BLaER1 (cell line): Measurements from ENCODE around the gene SRRM2.
A peak's percentile ranks its signal among the peaks of the same experiment; 100 is the strongest.

Experiments used
- H3K27ac ChIP-seq: shearing (Covaris generic); formaldehyde crosslinking; 2 replicates; pipeline ENCODE4 v1.8.1; 2022
- H3K27me3 ChIP-seq: shearing (Covaris generic); formaldehyde crosslinking; 2 replicates; pipeline ENCODE4 v1.8.1; 2022
- H3K36me3 ChIP-seq: shearing (Covaris generic); formaldehyde crosslinking; 2 replicates; pipeline ENCODE4 v1.8.1; 2022
- H3K4me1 ChIP-seq: shearing (Covaris generic); formaldehyde crosslinking; 2 replicates; pipeline ENCODE4 v1.8.1; 2022
- H3K4me2 ChIP-seq: shearing (Covaris generic); formaldehyde crosslinking; 2 replicates; pipeline ENCODE4 v1.8.1; 2022
- H3K4me3 ChIP-seq: shearing (Covaris generic); formaldehyde crosslinking; 2 replicates; pipeline ENCODE4 v1.8.1; 2022
- H3K9ac ChIP-seq: shearing (Covaris generic); formaldehyde crosslinking; 2 replicates; pipeline ENCODE4 v1.8.1; 2022
- H3K9me3 ChIP-seq: shearing (Covaris generic); formaldehyde crosslinking; 2 replicates; pipeline ENCODE4 v1.8.1; 2022
- H4K20me1 ChIP-seq: shearing (Covaris generic); formaldehyde crosslinking; 2 replicates; pipeline ENCODE4 v1.8.1; 2022
- Cebpa-rat ChIP-seq: shearing (Covaris generic); IDR thresholded peaks from 2 replicates; pipeline ENCODE4 v1.8.1; 2022

The SRRM2 gene

DNA sequence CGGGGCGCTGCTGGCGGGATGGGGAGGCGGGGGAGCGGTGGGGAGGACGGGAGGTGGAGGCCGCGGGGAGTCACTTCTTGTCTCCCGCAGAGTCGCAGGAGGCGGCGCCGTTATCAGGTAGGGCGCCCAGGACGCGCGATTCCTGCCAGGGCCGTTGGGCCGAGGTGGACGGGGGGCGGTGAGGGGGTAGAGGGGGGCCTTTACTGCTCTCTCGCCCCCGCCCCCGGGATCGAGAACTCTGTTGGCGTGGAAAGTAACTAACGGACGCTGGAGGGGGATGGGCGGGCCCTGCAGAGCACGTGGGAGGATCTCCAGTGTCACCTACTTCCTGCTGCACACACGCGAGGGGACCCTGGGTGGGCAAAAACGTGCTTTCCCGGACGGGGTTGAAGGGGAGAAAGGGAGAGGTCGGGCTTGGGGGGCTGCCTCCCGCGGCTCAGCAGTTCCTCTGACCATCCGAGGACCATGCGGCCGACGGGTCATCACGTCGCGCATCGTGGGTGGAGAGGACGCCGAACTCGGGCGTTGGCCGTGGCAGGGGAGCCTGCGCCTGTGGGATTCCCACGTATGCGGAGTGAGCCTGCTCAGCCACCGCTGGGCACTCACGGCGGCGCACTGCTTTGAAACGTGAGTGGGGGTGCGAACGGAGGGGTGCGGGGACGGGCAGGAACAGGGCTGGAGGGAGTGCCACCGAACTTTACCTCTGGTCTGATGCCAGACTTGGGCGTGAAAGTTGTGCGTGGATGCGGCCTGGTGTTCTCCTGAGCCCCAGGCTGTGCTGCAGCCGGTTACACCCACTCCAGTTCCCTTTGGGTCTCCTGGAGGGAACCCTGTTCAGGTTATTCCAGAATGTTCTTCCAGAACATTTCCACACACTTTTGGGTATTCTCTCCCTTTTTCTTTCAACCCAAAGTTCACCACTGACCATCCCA lies 65.2 kb downstream of the SRRM2 start:
- no peaks in the 10 kb centered on the region for H3K27me3 ChIP-seq
- no peaks in the 10 kb centered on the region for H3K36me3 ChIP-seq
- peak overlapping the region; percentile 61 for H3K4me3 ChIP-seq
- 0 out of 2 replicates have a peak, but pooled peaks cover 7% of the 10 kb centered on the region for H4K20me1 ChIP-seq
- H3K9ac ChIP-seq = peak overlapping the region; percentile 67; the same call in 1 of the 2 replicates
- TF ChIP-seq Cebpa-rat = no peak
- H3K27ac ChIP-seq = peak overlapping the region; percentile 74
- H3K9me3 ChIP-seq = no peaks in the 10 kb centered on the region
- H3K4me2 ChIP-seq = peak overlapping the region; percentile 71
- peaks cover 33% of the 10 kb centered on the region for H3K4me1 ChIP-seq

DNA sequence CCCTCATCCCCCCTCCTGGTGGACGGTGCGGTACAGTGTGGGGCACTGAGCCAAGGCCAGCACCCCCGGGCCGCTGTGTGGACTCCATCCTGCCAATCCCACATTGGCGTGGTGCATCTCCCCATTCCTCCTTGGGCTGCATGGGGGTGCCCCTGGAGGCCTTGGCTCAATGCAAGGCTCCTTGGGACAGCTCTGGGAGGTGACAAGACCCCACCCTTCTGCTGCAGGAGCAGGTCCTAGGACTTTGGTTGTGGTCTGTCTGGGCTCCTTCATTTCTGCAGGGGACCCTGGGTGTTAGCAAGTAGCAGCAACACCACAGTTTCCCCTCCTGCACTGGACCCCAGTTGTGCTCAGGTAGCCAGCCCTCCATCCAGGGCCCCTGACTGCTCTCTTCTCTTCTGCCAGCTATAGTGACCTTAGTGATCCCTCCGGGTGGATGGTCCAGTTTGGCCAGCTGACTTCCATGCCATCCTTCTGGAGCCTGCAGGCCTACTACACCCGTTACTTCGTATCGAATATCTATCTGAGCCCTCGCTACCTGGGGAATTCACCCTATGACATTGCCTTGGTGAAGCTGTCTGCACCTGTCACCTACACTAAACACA lies 65.9 kb downstream of the SRRM2 start:
- H3K4me1 ChIP-seq = peaks cover 33% of the 10 kb centered on the region
- no peaks in the 10 kb centered on the region for H3K27me3 ChIP-seq
- H4K20me1 ChIP-seq = 0 out of 2 replicates have a peak, but pooled peaks cover 7% of the 10 kb centered on the region
- H3K36me3 ChIP-seq = no peaks in the 10 kb centered on the region
- peak overlapping the region; percentile 71 for H3K4me2 ChIP-seq
- peak overlapping the region; percentile 61; the same call in 1 of the 2 replicates for H3K4me3 ChIP-seq
- H3K9me3 ChIP-seq = no peaks in the 10 kb centered on the region
- peak overlapping the region; percentile 62; the same call in 1 of the 2 replicates for H3K27ac ChIP-seq
- TF ChIP-seq Cebpa-rat = no peak
- no peak overlapping the region for H3K9ac ChIP-seq

DNA sequence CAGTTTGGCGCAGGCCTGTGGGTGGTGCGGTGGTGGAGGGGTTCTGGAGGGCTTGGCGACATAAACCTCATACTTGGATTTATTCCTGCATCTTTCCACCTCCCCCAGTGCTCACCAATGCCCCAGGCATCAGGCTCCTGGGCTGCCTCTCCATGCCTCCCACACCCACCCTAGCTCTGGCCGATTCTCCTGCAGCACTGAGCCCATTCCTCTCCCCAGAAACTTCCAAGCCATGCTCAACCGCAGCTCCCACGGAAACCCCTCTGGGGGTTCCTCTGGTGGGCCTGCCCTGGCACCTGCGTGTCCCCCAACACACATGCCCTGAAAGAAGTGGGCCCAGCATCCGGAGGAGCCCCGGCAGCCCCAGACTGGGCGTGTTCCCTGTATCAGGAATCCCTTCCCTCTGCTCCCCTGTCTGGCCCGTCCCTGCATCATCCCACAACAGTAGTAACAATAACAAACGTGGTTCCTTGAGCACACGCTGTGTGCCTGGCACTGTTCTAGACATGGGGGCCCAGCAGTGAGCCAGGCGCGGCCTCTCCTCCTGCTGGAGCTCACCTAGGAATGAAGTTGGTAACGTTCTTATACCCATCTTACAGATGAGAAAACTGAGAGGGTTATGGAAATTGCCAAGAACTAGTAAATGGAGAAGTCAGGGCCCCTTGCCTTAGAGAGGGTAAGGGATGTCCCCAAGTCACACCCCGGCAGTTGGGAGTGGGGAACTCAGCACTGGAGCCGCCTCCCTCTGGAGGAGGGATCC lies 66.9 kb downstream of the SRRM2 start:
- Histone ChIP-seq H3K36me3 (no peaks in the 10 kb centered on the region), H3K4me3 (no peak overlapping the region), H3K4me1 (peaks cover 33% of the 10 kb centered on the region), H3K4me2 (no peak overlapping the region), H3K9ac (no peak overlapping the region), H4K20me1 (0 out of 2 replicates have a peak, but pooled peaks cover 7% of the 10 kb centered on the region), H3K9me3 (no peaks in the 10 kb centered on the region), H3K27me3 (no peaks in the 10 kb centered on the region), H3K27ac (no peak overlapping the region)
- no peak for TF ChIP-seq Cebpa-rat

DNA sequence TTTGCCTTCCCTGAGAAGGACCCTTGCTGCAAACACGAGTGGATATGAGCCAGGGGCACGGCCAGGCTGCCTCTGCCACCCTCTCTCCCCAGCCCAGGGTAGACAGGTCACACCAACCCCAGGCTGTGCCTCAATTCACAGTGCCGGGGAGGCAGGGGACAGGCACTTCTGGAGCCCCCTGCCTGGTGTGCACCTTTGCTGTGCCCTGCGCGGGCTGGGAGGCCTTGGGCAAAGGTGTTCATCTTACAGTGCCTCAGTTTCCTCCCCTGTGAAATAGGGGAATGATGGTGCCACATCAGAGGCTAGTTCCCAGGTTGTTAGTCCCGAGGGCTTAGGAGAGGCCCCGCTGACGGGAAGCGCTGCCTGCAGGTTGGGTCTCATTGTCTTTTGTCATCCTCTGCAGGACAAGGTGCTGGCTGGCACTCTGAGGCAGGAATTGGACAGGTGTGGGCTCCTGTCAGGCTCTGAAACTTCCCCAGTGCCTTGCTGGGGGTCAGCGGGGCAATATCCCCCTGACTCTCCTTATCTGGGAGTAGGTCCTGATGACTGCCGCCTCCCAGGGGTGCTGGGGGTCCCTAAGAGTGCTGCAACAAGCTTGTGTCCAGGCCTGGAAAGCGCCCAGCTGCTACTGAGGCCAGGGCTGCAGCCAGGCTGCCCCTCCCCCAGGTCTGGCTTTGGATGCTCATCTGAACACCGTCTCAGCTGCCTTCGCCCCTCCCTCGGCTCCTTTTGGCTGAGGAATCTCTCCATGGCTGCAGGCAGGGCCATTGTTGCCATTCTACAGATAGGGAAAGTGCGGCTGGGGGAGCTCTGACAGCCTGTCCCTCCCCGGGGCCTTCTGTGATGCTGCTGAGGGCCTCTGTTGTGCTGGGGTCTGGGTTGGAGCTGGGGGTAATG lies 67.7 kb downstream of the SRRM2 start:
- Histone ChIP-seq H3K27me3 (no peaks in the 10 kb centered on the region), H3K27ac (no peak overlapping the region), H3K36me3 (no peaks in the 10 kb centered on the region), H3K9me3 (no peaks in the 10 kb centered on the region), H3K4me3 (no peak overlapping the region), H4K20me1 (0 out of 2 replicates have a peak, but pooled peaks cover 7% of the 10 kb centered on the region), H3K4me2 (no peak overlapping the region), H3K4me1 (peaks cover 27% of the 10 kb centered on the region), H3K9ac (no peak overlapping the region)
- TF ChIP-seq Cebpa-rat = no peak
